Eye (tissue), 1 donor: ENCODE measurements around the gene FBXO31.
"Not testable (repeated sequence)": the region's sequence is repeated elsewhere in the genome, so short reads cannot be mapped to it uniquely, and the experiment has no call there.

Source experiments
- DNase-seq: peaks from one replicate; pipeline ENCODE4 v3.0.0-alpha.2; 2015

The FBXO31 gene

DNA sequence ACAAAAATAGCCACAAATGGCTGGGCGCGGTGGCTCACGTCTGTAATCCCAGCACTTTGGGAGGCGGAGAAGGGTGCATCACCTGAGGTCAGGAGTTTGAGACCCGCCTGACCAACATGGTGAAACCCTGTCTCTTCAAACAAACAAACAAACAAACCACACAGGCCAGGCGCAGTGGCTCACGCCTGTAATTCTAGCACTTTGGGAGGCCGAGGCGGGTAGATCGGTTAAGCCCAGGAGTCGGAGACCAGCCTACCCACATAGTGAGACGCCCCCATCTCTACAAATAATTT, 1.2 kb upstream of the FBXO31 start:
- DNase-seq = not testable (repeated sequence)

DNA sequence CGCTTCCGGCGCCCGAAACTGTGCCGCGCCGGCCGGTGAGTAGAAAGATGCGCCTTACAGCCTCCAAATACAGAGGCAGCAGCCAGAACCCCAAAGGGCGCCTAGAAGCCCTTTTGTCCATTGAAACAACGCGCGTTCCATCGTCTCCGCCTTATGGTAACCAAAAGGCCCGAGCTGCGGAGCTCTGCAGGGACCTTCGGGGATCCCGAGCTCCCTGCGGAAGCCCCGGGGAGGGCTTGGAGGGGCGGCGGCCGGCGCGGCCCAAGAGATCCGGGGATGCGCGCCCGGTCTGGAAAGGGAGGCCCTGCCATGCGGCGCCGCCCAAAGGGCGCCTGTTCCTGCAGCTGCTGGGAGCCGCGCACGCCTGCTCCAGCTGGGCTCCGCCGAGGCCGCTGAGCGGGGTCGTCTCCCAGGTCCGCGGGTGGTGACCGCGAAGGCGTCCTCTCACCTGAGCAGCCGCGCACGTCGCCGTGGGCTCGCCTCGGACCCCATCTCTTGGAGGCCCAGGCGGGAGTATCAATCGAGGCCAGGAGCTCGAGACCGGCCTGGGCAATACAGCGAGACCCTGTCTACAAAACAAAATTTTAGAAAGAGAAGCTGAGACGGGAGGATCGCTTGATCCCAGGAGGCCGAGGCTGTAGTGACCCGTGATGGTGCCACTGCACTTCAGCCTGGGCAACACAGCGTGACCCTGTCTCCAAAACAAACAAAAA, 742 bp upstream of the FBXO31 start:
- no peak for DNase-seq

DNA sequence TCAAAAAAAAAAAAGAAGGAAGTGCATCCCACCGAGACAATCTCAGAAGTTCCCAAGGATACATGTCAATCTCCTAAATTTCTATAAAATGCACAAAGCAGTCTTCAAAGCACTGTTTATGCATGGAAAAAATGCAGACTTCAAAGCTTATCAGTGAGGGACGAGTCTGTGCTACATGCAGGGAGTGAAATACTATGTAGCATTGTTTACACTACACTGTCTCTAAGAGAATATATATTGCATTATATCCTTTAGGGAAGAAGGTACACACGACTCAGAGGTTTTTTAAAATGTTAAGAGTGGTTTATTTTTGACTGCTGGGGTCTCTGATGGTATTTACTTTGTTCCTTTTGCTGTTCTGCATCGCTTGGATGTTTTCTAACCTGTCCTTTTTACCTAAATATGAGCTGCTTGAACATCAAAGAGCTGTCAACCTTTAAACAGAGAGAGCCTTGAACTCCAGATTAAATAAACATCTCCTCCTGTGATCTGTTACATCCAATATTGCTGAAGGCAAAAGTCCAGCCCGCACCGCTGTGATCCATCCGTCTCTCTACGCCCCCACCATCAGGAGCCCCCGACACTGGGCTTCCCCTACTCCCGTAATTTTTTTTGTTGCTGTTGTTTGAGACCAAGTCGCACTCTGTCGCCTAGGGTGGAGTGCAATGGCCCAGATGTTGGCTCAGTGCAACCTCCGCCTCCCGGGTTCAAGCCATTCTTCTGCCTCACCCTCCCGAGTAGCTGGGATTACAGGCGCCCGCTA, 1.4 kb downstream of the FBXO31 start:
- no peak for DNase-seq

DNA sequence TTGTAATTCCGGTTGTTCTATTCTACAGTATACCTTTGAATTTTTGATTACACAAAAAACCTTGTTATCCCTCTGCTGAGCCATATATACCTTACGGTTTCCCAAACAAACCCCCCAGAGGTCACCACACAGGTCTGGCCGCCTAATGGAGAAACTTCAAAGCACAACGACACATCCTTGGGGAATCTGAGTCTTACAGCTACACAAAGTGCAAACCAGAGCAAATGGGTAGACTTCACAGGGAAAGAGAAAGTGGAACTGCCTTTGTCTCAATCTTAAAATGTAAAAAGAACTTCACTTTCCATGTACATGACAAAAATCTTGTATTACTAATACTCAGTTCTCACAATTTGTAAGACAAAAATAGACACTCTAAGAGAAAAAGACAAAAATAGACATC, 2.7 kb downstream of the FBXO31 start:
- no peak for DNase-seq

DNA sequence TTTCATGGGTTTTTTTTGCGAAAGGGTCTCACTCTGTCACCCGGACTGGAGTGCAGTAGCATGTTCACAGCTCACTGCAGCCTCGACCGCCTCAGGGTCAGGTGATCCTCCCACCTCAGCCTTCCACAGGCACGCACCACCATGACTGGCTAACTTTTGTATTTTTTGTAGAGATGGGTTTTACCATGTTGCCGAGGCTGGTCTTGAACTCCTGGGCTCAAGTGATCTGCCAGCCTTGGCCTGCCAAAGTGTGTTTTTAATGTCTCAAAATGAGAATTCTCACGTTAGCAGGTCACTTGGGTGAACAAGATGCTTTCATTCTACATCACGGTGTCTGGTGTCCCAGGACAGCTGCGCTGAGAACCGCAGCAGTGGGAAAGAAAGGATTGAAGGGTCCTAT, 3.2 kb downstream of the FBXO31 start:
- no peak for DNase-seq

DNA sequence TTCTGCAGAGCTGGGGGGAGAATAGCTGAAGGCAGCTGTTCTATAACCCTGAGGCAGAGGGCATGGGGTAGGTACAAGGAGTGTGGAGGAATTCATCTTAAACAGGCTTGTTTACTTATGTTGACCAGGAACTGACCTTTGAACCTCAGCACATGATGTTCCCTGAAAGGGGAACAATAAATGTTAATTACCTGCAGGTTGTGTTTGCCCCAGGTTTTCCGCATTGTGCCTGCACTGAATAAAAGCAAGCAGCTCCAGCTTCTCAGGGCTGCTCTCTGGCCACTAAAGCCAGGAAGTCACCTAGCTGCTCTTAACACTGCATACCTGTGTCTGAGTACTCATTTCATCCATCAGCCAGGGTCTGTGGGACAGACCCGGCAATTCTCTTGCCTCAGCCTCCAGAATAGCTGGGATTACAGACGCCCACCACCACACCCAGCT, 4.2 kb downstream of the FBXO31 start:
- not testable (repeated sequence) for DNase-seq

DNA sequence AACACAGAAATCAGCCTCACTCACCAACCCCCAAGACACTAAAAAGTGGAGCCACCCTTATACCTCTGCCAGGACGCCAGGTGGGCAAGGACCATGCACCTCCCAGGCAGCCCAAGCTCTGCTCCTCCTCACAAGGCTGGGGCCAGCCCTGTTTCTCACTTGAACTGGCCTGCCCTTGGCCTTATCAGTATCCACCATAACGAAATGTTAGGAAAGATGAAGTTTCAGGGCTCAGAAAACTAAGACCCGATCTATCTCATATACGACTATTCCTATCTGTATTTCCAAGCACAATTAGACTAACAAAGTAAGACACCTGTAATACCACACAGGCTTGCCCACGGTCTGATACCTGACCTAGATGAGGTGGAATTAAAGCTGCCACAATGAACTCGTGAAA, 6.9 kb downstream of the FBXO31 start:
- DNase-seq = no peak

DNA sequence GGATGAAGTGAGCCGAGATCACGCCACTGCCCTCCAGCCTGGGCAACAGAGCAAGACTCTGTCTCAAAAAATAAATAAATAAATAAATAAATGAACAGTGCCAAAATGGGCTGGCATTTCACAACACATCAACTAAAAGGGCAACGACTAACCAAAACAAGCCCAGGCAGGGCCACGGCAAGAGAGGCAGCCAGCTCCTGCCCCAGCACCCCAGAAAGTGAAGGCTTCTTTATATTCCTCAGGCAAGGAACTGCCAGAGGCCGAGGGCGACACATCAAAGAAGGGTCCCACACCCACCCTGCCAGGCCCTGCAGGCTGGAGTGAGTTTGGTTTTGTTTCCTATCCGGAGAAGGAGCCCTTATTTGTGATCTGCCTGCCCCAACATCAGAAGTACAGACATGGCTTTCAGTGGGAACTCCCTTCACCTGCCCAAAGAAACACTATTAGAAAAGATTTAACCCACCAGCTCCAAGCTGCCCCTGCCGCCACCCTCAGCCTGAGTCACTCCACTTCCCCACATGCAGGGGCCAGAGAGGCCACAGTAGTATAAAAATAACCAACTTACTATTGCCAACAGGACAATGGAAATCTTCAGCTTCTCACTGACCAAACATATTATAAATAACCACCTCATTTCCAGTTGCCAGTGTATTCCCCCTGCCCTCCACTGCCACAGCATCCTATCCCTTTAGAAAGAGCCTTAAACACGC, 8.0 kb downstream of the FBXO31 start:
- no peak for DNase-seq

DNA sequence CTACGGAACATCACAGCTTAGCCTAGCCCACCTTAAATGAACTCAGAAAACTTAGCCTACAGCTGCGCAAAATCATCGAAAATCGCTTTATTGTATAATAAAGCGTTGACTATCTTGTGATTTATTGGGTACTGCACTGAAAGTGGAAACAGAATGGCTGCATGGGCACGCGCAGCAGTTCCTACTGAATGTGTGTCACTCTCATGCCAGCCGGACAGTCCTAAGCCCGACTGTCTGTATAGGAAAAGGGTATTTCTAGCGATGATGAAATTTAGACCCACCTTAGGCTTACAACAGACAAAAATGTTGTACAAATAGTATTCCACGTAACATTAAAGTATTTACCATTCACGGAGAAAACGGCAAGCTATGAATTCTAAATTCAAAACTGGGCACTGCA, 9.3 kb downstream of the FBXO31 start:
- DNase-seq = no peak

DNA sequence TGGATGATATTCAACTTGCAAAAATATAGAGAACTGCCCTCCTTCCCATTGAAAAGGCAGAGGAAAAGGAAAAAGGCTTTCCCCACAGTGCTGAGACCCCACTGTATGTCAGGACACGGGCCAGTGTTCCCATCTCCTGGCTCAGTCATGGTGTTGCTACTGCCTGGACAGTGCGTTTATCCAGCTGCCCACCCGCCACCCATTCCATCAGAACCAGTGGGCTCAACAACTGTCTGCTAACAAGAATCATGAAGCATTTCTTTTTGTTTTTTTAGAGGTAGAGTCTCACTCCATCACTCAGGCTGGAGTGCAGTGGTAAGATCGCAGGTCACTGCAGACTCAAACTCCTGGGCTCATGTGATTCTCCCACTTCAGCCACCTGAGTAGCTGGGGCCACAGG, 11.3 kb downstream of the FBXO31 start:
- no peak for DNase-seq

DNA sequence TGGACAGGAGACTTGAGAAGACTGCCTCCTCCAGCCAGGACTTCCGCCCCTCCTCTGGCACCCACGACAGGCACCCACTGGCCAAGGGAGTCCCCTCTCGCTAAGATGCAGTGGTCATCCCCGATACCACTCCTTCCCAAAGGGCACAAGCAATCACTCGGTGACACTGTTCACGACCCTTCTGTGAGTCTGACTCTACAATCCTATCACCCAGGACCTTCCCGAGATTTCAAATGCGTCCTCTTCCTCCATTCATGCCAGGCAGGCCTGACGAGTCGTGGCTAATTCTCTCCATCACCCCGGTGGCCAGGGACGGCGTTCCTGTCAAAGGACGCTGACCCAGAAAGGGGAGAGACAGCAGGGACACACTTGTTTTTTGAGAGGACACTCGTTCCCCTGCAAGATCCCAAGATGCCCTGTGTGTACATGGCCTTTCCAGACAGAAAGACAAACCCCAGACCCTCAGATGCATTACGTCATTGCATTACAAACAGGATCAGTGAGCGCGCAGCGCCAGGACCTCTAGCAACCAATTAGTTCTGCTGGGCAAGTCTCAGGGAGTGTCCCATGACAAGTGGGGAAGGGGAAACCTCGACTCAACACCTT, 12.2 kb downstream of the FBXO31 start:
- peak; percentile 83 for DNase-seq

DNA sequence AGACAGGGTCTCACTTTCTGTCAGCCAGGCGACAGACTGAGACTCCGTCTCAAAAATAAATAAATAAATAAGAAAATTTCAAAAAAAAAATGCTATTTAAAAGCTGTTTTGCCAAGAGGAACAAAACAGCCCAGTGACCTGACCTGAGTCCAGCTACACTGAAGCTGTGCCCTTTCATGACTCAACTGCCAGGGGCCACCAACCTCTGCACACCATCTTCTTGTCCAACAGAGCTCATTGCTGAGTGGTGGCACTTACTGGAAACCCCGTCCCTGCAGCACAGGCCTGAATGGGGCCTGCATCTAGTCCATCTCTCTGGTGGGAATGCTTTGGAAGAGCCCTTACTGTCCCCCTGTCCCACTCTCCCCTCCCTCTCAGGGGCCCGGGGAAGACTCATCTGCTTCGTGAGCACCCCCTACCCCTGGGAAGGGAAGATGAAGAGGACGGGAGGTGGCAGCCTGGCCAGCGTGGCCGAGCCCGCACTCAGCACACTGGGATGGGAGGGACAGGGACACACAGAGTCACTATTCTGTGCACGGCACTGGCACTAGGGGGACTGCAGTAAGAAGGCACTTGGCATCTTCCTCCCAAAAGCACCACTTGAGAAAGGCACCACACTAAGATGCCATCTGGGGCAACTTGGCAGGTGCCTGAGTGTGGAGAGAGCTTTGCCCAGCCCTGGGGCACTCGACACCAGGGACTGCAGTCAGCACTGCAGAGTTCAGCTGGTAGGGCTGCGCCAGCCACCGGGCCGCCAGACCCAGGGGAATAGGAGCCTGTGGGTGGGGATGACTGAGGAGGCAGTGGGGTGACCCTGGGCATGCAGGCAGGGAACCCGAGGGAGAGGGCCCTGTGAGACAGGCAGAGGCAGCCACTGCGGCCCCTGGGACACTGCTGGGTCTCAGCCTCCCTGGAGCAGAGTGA, 13.5 kb downstream of the FBXO31 start:
- no peak for DNase-seq

DNA sequence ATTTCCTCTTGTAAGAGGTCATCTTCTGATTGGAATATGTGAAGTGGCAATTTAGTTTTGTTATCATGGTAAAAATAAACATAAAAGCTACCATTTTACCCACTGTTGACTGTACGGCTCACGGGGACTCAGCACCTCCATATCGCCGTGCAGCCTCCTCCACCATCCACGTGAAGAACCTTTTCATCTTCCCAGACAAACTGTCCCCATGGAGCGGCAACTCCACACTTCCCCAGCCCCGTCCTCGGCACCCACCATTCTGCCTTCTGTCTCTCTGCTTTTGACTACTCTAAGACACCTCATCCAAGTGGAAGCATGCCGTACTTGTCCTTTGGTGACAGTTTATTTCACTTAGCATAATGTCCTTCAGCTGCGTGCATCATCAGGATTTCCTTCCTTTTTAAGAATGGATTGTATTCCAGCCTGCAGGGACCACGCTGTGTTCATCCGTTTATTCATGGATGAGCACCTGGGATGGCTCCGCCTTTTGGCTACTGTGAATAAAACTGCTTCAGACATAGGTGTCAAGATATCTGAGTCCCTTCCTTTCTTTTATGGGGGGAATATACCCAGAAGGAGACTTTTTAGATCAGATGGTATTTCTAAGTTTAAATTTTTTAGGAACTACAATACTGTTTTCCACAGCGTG, 14.3 kb downstream of the FBXO31 start:
- DNase-seq = peak; percentile 67

DNA sequence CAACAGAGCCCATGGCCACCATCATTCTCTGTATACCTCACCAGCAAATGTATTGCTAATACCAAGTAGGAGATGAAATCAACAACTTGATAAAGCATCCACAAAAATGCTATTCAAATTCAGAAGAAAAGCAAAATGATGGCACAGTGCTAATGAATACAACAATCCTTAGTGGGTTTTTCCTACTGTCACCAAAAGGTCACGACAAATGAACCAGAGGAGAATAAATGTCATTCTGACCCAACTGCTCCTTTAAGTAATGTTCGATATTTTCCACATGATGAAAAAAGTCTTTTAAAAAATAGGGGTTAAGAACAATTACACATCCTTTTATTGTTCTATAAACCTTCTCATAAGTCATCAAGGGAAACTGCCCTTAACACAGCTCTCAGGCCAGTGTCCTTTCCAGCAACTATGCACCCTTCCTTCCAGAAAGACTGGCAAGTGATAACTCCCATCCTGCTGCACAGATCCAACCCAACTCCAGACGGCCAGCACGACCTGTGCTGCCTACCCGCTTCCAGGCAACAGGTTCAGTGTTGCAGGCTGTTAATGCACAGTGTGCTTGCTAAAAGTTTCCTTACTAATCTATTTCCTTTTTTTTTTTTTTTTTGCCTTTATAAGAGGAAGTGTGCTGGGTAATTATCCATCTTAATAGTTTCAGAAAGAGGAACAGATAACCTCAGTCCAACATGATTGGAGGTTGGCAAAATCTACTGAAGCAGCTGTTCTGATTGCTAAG, 15.4 kb downstream of the FBXO31 start:
- DNase-seq = no peak

DNA sequence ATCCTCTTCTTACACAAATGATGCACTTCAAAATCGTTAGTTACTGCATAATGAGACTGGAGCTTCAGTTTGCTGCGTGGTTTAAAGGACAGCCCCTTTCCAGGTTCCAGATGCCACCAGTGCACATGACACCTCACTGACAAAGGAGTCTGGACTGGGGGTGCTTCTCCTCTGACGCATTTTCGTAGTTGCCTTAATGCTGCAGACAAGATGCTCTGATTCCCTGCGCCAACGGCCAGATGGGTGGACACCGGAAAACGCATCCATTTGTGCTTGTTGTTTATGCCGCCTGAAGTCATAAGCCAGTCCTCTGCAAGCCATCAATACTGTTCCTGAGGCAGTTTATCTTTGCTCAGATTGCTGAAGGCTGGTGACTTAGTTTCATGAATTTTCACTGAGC, 16.0 kb downstream of the FBXO31 start:
- peak; percentile 5 for DNase-seq

DNA sequence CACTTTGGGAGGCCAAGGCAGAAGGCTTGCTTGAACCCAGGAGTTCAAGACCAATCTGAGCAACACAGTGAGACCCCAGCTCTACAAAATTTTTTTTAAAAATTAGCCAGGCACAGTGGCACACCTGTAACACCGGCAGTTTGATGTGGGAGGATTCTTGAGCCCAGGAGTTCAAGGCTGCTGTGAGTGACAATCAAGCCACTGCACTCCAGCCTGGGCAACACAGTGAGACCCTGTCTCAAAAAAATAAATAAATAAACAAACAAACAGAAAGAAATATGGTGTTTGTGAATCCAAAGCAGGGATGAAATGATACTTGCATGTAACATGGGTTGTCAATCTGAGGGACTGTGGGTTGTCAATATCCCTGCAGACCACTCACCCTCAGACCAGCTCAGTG, 16.6 kb downstream of the FBXO31 start:
- no peak for DNase-seq

DNA sequence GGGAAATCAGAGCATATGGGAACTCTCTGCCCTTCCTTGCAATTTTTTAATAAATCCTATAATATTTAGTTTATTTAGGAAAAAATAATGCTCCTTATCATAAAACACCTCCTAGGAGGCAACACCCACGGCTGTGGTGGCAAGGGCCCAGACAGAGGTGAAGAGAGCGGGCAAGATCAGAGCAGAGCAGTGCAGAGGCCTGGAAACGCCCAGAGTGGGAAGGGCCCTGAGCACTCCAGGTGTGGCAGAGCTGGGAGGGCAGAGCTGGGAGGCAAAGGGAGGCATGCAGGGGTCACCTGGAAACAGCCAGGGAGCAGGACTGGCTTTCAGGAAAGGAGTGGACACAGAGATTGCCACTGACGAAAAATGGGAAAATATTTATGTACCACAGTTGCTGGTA, 17.3 kb downstream of the FBXO31 start:
- DNase-seq = no peak

DNA sequence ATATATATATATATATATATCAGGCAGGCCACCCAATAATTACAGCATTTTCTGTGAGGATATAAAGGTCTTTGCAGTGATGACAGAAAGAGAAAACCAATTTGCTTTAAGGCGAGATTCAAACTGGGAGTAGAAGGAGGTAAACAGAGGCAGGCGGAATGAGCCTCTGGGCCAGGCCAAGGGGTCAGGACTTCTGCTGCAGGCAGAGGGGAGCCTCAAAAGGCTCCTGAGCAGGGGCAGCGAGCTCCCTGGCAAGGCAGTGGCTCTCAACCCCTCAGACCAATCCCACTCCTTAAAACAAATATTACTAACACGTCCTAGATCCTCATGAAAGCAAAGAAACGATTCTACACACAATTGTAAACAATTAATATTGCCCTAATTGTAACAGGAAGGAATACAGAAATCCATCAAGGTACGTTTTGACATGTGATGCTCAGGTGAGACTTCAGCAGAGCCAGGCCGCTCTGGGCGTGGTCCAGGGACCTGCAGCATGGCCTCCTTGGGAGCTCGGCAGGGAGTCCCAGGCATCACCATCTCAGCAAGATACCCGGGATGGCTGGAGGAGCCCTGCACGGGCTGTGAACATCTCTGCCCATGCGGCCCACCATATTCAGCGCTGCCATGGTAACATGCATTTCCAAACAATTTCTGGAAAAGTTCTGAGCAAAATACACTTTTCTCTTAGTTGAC, 18.4 kb downstream of the FBXO31 start:
- no peak for DNase-seq

DNA sequence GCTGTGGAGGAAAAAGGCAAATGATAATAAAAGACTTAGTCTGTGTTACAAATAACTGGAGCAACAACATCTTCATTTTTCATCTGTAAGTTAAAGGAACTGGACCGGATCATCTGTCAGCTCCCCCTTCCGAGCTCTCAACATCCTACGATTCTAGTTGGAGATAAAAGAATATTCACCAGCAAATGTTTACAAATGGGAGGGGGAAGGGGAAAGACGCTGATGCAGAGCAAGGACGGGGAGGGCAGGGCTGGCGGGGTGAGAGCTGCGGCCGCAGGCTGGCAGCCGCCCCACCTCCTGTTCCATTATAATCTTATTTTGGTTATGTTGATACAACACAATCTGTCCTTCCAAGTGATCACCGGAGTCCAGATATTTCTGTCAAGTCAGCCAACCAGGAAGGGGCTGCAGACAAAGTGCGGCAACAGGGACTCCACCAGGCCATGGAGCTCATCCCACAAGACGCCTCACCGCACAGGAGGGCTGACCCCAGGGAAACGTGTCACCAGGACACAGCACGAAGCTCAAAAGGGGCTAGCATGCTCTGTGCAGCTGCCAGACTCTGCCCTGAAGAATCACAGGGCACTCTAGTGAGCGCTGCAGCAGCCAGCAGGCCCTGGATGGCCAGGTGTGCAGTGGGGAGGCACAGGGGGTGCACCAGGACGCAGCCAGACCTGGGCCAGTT, 19.7 kb downstream of the FBXO31 start:
- peak; percentile 39 for DNase-seq
